ENCODE data around the gene TRPV3.
"Not testable (repeated sequence)": the region's sequence is repeated elsewhere in the genome, so short reads cannot be mapped to it uniquely, and the experiment has no call there.

The TRPV3 gene

GRCh38 chr17:3557768-3558583, at the start of gene TRPV3:
TSS of gene TRPV3 (minus strand) at chr17:3557812. CDS start at chr17:3554850, 2,962 bp downstream.
- DNase-seq (ENCODE audit: low spot score): no peak

GRCh38 chr17:3603870-3604259, 46.3 kb upstream of the TRPV3 start:
- DNase-seq (ENCODE audit: low spot score): no peak

DNA sequence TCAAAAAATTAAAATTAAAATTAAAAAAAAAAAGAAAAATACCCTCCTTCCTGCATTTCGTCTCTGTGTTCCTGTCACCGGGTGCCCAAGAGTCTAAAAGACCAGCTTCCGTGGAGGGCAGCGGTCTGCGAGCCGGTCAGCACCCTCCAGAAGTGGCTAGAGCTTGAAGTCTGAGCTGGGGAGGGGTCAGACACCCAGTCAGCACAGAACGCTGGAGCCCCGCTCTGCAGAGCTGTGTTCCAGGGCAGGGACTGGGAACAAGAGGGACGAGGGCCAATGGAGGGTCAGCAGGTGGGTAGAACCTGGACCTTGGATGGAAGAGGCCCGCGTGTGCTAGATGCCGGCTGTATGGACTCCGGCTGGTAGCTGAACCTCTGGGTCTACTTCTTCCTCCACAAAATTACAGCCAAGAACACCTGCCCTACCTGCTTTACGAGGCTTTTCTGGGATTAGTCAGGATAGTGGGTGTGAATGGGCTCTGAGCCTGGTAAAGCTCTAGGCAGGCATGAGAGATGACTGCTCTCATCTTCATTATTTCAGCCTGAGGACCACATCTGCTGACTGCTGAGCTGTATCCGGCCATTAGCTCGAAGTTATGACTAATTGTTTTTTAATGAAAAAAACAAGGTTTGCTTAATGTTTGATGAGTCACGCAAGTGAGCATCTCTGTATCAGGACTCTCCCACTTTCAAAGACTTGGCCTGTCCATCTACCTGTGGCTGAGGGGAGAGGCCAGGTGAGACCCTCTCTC, 45.7 kb upstream of the TRPV3 start:
- no peak for DNase-seq (ENCODE audit: low spot score)

DNA sequence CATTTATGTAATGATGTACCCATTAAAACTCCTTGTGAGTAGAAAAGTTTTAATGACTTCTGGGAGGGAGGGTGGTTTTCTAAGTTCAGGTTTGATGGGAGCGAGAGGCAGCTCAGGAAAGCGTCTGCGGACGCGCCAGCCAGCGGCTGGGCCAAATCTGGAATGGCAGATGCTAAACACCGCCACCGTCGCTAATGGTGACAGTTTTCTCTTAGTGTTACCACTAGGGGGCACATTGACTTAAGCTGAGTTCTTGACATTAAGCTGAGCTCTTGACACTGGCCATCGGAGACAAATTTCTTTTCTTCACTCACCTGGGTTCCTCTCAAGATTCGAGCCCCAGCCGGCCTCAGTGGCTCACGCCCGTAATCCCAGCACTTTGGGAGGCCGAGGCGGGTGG, 44.9 kb upstream of the TRPV3 start:
- DNase-seq (ENCODE audit: low spot score): no peak

DNA sequence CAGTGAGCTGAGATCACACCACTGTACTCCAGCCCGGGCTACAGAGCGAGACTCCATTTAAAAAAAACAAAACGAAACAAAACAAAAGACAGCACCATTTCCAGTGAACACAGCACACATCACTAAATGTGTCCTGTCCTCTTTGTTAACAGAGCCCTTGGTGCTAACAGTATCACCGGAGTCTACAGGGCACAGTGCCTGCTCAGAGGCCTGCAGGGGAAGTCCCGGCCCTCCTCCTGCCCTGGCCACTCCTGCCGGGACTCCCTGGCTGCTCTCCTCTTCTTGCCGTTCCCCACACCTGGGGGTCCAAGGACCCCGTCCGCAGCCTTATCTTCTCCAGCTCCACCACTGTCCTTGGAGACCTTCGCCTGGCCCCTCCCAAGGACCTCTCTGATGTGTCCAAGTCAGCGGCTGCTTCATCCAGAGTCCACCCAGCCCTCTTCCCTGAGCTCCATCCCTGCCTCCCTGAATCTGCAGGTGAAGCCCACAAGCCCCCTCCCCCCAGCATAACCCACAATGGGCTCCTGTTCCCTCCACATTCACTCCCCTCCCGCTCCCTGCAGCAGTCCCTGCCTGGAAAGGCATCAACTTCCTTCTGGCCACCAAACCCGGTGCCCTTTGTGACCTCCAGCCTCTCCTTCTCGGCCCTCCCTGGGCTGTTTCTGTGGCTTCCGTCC, 43.1 kb upstream of the TRPV3 start:
- DNase-seq (ENCODE audit: low spot score): no peak

DNA sequence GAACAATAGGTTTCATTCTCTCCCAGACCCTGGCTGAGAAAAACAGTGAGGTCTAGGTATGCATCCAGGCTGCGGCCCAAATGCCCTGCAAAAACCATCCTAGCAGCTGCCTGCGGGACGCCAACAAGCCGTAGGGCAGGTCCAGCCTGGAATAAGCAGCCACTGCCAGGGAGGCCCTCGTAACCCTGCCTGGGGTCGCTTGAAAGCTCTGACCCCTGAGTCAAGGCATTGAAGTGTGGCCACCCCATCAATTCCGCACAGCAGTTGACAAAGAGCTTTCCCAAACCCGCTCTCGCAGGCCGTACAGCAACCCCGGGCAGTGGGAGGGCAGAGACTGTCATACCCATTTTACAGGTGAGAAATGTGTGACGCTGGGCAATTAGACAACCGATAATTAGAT, 40.5 kb upstream of the TRPV3 start:
- no peak for DNase-seq (ENCODE audit: low spot score)

DNA sequence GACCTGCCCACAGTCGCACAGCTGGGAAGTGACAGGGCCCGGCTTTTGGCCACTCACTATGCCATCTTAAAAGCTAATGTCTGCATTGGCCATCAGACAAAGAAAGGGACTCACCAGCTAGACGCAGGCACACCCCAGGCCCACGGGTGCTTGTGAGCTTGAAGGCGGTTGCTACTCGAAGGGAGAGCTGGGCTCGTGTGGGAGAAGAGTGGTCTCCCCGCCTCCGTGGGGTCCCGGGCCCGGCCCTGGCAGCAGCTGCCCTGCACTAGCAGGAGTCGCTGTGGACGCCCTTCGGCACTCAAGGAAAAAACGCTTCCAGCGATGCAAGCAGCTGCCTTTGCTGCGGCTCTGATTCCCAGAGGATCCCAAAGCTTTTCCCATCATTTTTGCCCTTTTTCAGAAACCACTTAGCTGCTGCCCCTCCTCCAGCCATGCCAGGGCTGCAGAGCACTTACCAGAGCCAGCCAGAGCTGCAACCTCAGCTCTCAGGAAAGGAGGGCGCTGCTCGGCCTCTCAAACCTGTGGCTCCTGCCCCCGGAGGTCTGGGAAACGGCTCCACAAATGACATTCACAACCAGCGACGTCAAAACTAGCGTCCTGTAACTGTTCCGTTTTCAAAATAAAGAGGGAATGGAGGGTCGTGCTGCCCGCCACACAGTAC, 39.3 kb upstream of the TRPV3 start:
- no peak for DNase-seq (ENCODE audit: low spot score)

- DNase-seq (ENCODE audit: low spot score): no peak
These were observed 37.4 kb upstream of the TRPV3 start for GRCh38 chr17:3594976-3595375.

DNA sequence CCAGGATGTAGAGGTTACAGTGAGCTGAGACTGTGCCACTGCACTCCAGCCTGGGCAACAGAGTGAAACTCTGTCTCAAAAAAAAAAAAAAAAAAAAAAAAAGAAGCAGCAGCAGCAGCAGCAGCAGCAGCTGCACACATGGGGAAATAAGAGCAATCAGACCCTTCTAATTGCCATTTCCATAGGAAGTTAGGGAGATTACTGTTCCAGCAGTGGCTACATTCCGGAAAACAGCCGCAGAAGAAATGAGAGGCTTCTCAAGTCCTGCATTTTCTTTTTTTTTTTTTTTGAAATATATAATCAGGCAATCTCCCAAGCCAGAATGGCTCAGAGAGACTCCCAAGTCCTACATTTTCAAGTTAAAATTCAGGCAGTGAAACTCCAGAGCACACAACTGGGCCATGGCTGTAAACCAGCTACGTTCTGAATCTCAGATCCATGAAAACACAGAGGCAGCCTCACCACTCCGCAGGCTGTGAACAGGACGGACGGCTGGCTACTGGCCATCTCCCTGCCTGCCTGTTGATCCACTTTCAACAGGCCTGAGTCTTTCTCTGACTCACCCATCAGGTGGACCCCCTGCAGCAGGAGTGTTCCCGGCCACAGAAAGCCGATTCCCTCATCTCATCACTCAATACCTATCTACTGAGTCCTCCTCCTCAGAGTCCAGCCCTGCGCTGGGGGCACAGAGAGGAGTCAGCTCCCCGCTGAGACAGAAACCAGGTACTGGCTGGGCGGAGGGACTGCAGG, 36.6 kb upstream of the TRPV3 start:
- peak; percentile 58 for DNase-seq (ENCODE audit: low spot score)

DNA sequence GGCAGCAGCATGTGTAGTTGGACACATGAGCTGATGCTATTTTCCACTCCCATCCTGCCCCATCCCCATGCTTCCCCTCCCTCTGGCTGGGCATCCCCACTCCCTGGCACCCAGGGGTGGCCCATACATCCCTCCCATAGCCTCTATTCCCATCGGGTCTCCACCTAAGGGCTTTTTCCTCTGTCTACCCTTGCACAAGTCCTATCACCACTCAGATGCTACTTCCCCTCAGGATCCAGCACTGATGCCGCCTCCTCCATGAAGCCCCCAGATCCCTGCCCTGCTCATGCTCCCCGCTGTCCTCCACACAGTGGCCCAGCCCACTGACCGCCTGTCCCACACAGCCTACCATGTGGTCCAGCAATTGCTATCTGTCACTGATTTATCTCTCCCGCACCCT, 35.8 kb upstream of the TRPV3 start:
- DNase-seq (ENCODE audit: low spot score): no peak

GRCh38 chr17:3592216-3592860, 34.7 kb upstream of the TRPV3 start:
- DNase-seq (ENCODE audit: low spot score): no peak

DNA sequence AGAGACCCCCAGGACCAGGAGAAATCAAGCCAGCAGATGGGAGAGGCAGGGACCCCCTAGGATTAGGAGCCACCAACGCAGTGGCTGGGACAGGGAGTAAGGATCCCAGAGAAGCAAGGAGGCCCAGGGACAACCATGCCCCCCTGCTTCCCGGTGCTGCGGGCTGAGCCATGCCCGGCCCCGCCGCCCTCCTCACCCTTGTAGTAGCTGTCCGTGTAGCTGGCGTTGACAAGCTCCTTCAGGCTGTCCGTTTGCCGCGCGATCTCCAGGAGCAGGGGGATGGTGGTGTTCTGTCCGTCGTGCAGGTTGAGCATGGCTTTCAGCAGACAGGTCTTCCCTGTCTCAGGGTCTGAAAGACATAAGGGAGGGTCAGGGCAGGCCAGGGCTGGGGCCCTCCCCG, 33.2 kb upstream of the TRPV3 start:
- DNase-seq (ENCODE audit: low spot score): no peak

DNA sequence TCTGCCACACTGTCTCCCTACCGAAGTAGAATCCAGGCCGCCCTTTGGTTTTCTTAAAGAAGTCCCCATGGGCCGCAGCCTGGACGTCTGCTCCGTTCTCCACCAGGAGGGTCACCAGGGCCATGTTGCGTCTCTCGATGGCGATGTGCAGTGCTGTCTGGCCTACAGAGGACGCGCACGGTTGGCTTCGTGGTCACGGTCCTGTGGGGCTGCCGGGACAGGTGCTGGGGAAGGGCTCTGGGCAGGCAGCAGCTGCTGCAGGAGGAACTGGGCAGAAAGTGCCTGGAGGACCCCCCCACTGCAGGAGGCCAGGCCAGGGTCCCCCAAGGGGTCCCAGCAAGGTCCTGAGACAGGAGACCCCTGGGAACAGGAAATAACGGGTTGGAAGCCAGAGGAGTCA, 32.6 kb upstream of the TRPV3 start:
- DNase-seq (ENCODE audit: low spot score): no peak

DNA sequence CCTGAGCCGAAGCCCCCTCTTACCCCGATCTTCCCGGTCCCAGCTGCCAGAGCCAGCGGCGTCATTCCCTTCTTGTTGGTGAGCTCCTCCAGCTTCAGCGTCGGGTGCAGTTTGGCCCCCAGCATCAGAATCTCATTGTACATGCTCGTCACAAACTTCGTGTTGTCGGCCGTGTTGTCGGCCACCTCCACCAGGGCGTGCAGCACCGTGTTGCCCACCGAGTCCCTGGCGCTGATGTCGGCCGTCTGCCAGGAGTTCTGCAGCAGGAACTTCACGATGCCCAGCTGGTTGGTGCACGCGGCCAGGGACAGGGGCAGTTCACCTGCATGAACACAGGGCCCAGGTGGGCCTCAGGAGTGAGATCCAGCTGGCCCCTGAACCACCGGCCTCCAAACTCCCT, 32.2 kb upstream of the TRPV3 start:
- no peak for DNase-seq (ENCODE audit: low spot score)

DNA sequence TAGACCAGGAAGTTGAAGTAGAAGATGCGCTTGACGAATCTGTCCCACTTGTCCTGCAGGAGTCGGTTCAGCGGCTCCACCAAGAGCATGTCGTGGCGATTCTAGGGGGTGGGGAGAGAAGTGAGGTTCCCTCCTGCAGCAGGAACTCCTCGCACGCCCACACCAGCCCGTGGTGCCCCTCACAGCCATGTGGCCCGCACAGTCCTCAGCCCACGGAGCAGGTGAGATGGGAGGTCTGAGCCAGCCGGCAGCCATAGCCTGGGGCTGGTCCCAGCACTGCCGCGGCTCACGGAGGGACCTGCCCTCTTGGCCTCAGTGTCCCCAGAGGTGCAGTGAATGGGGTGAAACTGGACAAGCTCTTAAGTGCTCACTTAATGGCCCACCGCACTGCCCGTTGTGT, 28.2 kb upstream of the TRPV3 start:
- no peak for DNase-seq (ENCODE audit: low spot score)

GRCh38 chr17:3583456-3583855, 25.8 kb upstream of the TRPV3 start:
- DNase-seq (ENCODE audit: low spot score): no peak

DNA sequence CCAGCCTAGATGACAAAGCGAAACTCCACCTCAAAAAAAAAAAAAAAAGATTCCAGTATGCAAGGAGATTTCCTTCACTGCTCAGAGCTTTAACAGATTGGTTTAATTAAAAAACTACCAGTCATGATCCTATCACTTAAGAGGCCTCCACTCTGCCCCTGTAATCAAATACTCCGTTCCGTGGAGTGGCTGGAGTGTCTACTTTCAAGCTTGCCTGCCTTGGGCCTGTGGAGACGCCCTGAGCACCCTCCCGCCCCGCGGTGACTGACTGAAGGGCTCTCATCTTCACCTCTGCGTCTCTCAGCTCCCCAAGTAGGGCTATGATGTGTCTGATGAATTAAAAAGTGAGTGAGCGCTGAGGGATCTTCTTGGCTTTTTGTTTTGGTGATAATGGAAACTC, 25.3 kb upstream of the TRPV3 start:
- no peak for DNase-seq (ENCODE audit: low spot score)

GRCh38 chr17:3578667-3579066, 21.1 kb upstream of the TRPV3 start:
- not testable (repeated sequence) for DNase-seq (ENCODE audit: low spot score)

- no peak for DNase-seq (ENCODE audit: low spot score)
These were observed 19.4 kb upstream of the TRPV3 start for GRCh38 chr17:3576970-3577369.

- DNase-seq (ENCODE audit: low spot score): no peak
These were observed 17.9 kb upstream of the TRPV3 start for GRCh38 chr17:3575511-3575910.

DNA sequence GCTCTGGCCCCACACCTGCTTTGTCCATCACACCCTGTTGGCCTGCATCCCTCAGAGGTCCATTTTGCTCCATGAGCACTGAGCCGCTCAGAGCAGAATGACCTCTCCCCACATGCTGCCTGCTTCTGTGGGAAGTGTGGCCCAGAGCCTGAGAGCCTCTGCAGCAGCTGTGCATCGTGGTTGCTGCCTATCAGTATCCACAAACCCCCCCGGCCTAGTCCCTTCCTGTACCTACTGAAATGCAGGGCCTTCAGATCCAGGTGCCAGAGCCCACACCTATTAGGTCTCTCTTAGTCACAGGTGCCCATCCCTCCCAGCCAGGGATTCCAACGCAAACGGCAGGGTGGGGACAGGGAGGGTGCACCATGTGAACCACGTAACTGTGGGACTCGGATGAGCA, 16.6 kb upstream of the TRPV3 start:
- no peak for DNase-seq (ENCODE audit: low spot score)
